Measurements from ENCODE around the gene TNFAIP8L3. TPM values are rescaled to one million over a fixed set of nuclear protein-coding genes. Genes with fewer than 3 reads are reported as not detected.

Gene TNFAIP8L3
- total and polyA plus RNA-seq, 2 of the 4 experiments (the other 2 are of a cell fraction), result 0.29 to 0.90 TPM

DNA sequence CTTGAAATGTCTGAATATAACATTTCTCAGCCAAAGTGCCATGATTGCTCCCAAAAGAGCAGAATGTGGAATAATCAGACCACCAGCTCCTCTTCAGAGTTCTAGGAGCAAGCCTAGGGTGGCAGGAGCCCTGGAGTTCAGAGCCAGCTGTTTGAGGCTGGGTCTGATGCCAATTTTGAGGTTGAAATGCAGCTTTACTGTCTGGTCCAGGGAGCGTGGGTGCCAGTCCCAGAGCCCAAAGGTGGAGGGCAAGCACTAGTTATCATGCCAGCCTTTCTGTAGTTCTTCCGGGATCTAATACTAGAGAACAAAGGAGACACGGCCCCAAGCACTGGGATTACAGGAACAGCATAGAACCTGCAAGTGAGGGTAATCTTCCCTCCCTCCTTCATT, 69.3 kb downstream of the TNFAIP8L3 start:
- TF ChIP-seq CHD1 (IDR thresholded peaks at IDR 0.05; ENCODE audit: low read depth, low read length) (no peak), BHLHE40 (IDR thresholded peaks at IDR 0.05; ENCODE audit: low read depth, low read length) (no peak), MXI1 (IDR thresholded peaks at IDR 0.05; ENCODE audit: borderline replicate concordance, low read depth, low read length) (no peak), SMC3 (IDR thresholded peaks at IDR 0.05; ENCODE audit: low read depth, low read length) (no peak), FOS (IDR thresholded peaks at IDR 0.05; ENCODE audit: low read depth, low read length) (no peak)
- TF ChIP-seq, protein P1, sequence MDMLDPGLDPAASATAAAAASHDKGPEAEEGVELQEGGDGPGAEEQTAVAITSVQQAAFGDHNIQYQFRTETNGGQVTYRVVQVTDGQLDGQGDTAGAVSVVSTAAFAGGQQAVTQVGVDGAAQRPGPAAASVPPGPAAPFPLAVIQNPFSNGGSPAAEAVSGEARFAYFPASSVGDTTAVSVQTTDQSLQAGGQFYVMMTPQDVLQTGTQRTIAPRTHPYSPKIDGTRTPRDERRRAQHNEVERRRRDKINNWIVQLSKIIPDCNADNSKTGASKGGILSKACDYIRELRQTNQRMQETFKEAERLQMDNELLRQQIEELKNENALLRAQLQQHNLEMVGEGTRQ (IDR thresholded peaks at IDR 0.05; ENCODE audit: low read depth, low read length), result no peak
- H2AK9ac ChIP-seq (replicated peaks; ENCODE audit: low read depth, low read length, poor library complexity), result no peak overlapping the region
- no peak overlapping the region for H4K8ac ChIP-seq (ENCODE audit: low read depth in 2 of 2, low read length in 2 of 2)
- no TSS peak for BruUV-seq (replicated peaks)
- H4K5ac ChIP-seq (ENCODE audit: low read depth, low read length), result no peak overlapping the region
- H2BK5ac ChIP-seq (ENCODE audit: low read depth, low read length, poor library complexity, severe bottlenecking), result no peak overlapping the region
- H3K23ac ChIP-seq (ENCODE audit: low read depth, low read length), result no peak overlapping the region
- no peaks in the 10 kb centered on the region for H3K9me3 ChIP-seq (ENCODE audit: control insufficient read depth, insufficient read depth, low read length)
- no peak overlapping the region for H2BK20ac ChIP-seq (ENCODE audit: low read depth, low read length)
- peaks cover 6% of the 10 kb centered on the region for H3K9me1 ChIP-seq (ENCODE audit: insufficient read depth, low read length)
- no peak overlapping the region for H2BK120ac ChIP-seq (ENCODE audit: low read depth, low read length)
- H4K20me1 ChIP-seq (ENCODE audit: insufficient read depth, low read length), result no peaks in the 10 kb centered on the region
- intact Hi-C loops (cut with micrococcal nuclease) (no loop called here), in situ Hi-C loops (cut with MboI; ENCODE audit: low sequenced_read_pairs) (no loop called here), dilution Hi-C loops (cut with HindIII; ENCODE audit: low sequenced_read_pairs, unreplicated experiment) (no loop called here)
- WGBS, 2 experiments (ENCODE audit: extremely low coverage in 2 of 2, insufficient read length in 1 of 2), result 100% methylated on average over 1 of the region's 3 CpGs; no CpG with 5 or more reads in 1 of the 2 experiments
- no peak overlapping the region for H3K14ac ChIP-seq (replicated peaks; ENCODE audit: low read depth, low read length)
- no peak overlapping the region for H3K4me3 ChIP-seq (ENCODE audit: insufficient read depth, low read depth, low read length)
- H3K9ac ChIP-seq (ENCODE audit: low read depth, low read length), result no peak overlapping the region
- ChIA-PET POLR2A (ENCODE audit: unreplicated experiment) (no interaction called here), CTCF (interaction anchor here (0.6 kb wide), 1 partner anchor 94 kb away, joined by 4 read pairs; no protein-coding TSS in a partner anchor)
- ATAC-seq (ENCODE audit: low read depth) (no peak), DNase-seq (no peak)
- no peak overlapping the region for H3K56ac ChIP-seq (ENCODE audit: extremely low read depth, insufficient read depth, low read length)
- peaks cover 6% of the 10 kb centered on the region; the same call in 1 of the 2 replicates for H3K4me1 ChIP-seq (ENCODE audit: control insufficient read depth, insufficient read depth, low read length)
- H2BK15ac ChIP-seq (ENCODE audit: low read depth, low read length), result no peak overlapping the region
- H3K18ac ChIP-seq (ENCODE audit: low read depth, low read length), result no peak overlapping the region
- H3K27me3 ChIP-seq (ENCODE audit: control insufficient read depth, insufficient read depth, low read length), result no peaks in the 10 kb centered on the region
- no peak overlapping the region for H3K4me2 ChIP-seq (ENCODE audit: low read depth, low read length)
- no peaks in the 10 kb centered on the region for H3K79me1 ChIP-seq (ENCODE audit: low read depth in 1 of 2, low read length in 2 of 2)
- H3K27ac ChIP-seq (ENCODE audit: insufficient read depth, low read length), result no peak overlapping the region
- no peak overlapping the region for H3K4ac ChIP-seq (ENCODE audit: low read depth, low read length)
- no peak overlapping the region for H2AK5ac ChIP-seq (ENCODE audit: low read depth, low read length)
- H2AFZ ChIP-seq (replicated peaks; ENCODE audit: low read length, poor library complexity), result no peak overlapping the region
- H3K36me3 ChIP-seq (ENCODE audit: control insufficient read depth, insufficient read depth, low read length), result no peaks in the 10 kb centered on the region
- no peak overlapping the region for H4K91ac ChIP-seq (ENCODE audit: insufficient read depth, low read depth, low read length)
